Esophagus muscularis mucosa (tissue), 4 donors: Measurements from ENCODE around the gene FGF12.

Experiments
- CTCF ChIP-seq, 3 experiments: fragments of 200-600 bp in 2 of 3; fragments of 450-650 bp in 1 of 3; sonication (generic) in 2 of 3; IDR thresholded peaks; one replicate each; pipeline ENCODE4 v1.5.1; 2017 to 2019; ENCODE audit warnings: antibody characterized with exemption in 3 of 3, mild to moderate bottlenecking in 2 of 3, moderate library complexity in 1 of 3
- EP300 ChIP-seq: sonication (generic); formaldehyde crosslinking; IDR thresholded peaks from one replicate; pipeline ENCODE4 v1.6.1; 2017; ENCODE audit warnings: antibody characterized with exemption
- POLR2A ChIP-seq: fragments of 450-650 bp; IDR thresholded peaks from one replicate; pipeline ENCODE4 v1.6.1; 2017; ENCODE audit warnings: antibody characterized with exemption, moderate library complexity, mild to moderate bottlenecking, low read depth

- no peak for TF ChIP-seq CTCF (IDR thresholded peaks at IDR 0.05)
- TF ChIP-seq EP300, result no peak
- no peak for TF ChIP-seq POLR2A
Observed at GRCh38 chr3:192259661-192260060, 467.7 kb downstream of the FGF12 start.
